ENCODE data around the gene HOTAIR. TPM values are rescaled to one million over a fixed set of nuclear protein-coding genes. Genes with fewer than 3 reads are reported as not detected.

The HOTAIR gene
- total RNA-seq, 4 donors from 2014 or later: 0.31 TPM; not detected in 3

- Histone ChIP-seq H3K4me3 (no peak overlapping the region), H3K27ac (no peak overlapping the region), H3K27me3 (peaks cover 100% of the 10 kb centered on the region), H3K36me3 (no peaks in the 10 kb centered on the region), H3K9me3 (no peaks in the 10 kb centered on the region), H3K4me1 (peaks cover 0 to 32% (median 12%) of the 10 kb centered on the region in 3 donors)
- 15 to 20% methylated on average over 1 to 8 of the region's 12 CpGs for WGBS, 2 donors (ENCODE audit: low coverage in 1 of 2)
- ATAC-seq: no peak
- TF ChIP-seq POLR2A (IDR thresholded peaks at IDR 0.05) (no peak), EP300 (IDR thresholded peaks at IDR 0.05) (no peak), CTCF (IDR thresholded peaks at IDR 0.05) (no peak), POLR2AphosphoS5 (IDR thresholded peaks at IDR 0.05) (no peak)
Measured at GRCh38 chr12:53937099-53937498, 37.7 kb downstream of the HOTAIR start.

- peaks cover 0 to 32% (median 12%) of the 10 kb centered on the region in 3 donors for H3K4me1 ChIP-seq
- H3K27me3 ChIP-seq: peaks cover 100% of the 10 kb centered on the region
- 6 to 8% methylated on average over 38 to 46 of the region's 49 CpGs for WGBS, 2 donors (ENCODE audit: low coverage in 1 of 2)
- H3K27ac ChIP-seq: no peak overlapping the region
- H3K4me3 ChIP-seq: no peak overlapping the region
- no peaks in the 10 kb centered on the region for H3K9me3 ChIP-seq
- TF ChIP-seq POLR2A (IDR thresholded peaks at IDR 0.05): no peak
- TF ChIP-seq POLR2AphosphoS5 (IDR thresholded peaks at IDR 0.05): no peak
- no peaks in the 10 kb centered on the region for H3K36me3 ChIP-seq
- no peak for ATAC-seq
Measured at GRCh38 chr12:53935383-53936341, 39.1 kb downstream of the HOTAIR start.

GRCh38 chr12:53932915-53933314 lies 41.8 kb downstream of the HOTAIR start:
- 24 to 35% methylated on average over 3 to 4 of the region's 4 CpGs for WGBS, 2 donors (ENCODE audit: low coverage in 1 of 2)
- H3K4me3 ChIP-seq: no peak overlapping the region
- H3K27me3 ChIP-seq: peaks cover 100% of the 10 kb centered on the region
- ATAC-seq: no peak
- no peak for TF ChIP-seq EP300 (IDR thresholded peaks at IDR 0.05)
- no peak for TF ChIP-seq POLR2A (IDR thresholded peaks at IDR 0.05)
- TF ChIP-seq POLR2AphosphoS5 (IDR thresholded peaks at IDR 0.05): no peak
- H3K27ac ChIP-seq: no peak overlapping the region
- no peaks in the 10 kb centered on the region for H3K36me3 ChIP-seq
- peaks cover 0 to 11% (median 5%) of the 10 kb centered on the region in 3 donors for H3K4me1 ChIP-seq
- H3K9me3 ChIP-seq: no peaks in the 10 kb centered on the region

- H3K27me3 ChIP-seq: peaks cover 100% of the 10 kb centered on the region
- H3K4me3 ChIP-seq: no peak overlapping the region
- H3K4me1 ChIP-seq: peaks cover 0 to 17% (median 5%) of the 10 kb centered on the region in 3 donors
- no peak for ATAC-seq
- 31 to 41% methylated on average over 4 of the region's 4 CpGs for WGBS, 2 donors (ENCODE audit: low coverage in 1 of 2)
- TF ChIP-seq CTCF (IDR thresholded peaks at IDR 0.05): no peak
- TF ChIP-seq EP300 (IDR thresholded peaks at IDR 0.05): no peak
- no peak for TF ChIP-seq POLR2AphosphoS5 (IDR thresholded peaks at IDR 0.05)
- TF ChIP-seq POLR2A (IDR thresholded peaks at IDR 0.05): no peak
- no peak overlapping the region for H3K27ac ChIP-seq
- H3K9me3 ChIP-seq: no peaks in the 10 kb centered on the region
- H3K36me3 ChIP-seq: no peaks in the 10 kb centered on the region
Measured at GRCh38 chr12:53931844-53932581, 42.7 kb downstream of the HOTAIR start.

GRCh38 chr12:53930591-53931255 lies 44.0 kb downstream of the HOTAIR start:
- ATAC-seq: no peak
- 2 to 5% methylated on average over 27 to 30 of the region's 30 CpGs for WGBS, 2 donors (ENCODE audit: low coverage in 1 of 2)
- Histone ChIP-seq H3K4me1 (peaks cover 0 to 11% (median 4%) of the 10 kb centered on the region in 3 donors), H3K27me3 (peaks cover 100% of the 10 kb centered on the region), H3K4me3 (no peak overlapping the region), H3K27ac (no peak overlapping the region), H3K36me3 (no peaks in the 10 kb centered on the region), H3K9me3 (no peaks in the 10 kb centered on the region)
- TF ChIP-seq EP300 (IDR thresholded peaks at IDR 0.05) (no peak), POLR2A (IDR thresholded peaks at IDR 0.05) (no peak), POLR2AphosphoS5 (IDR thresholded peaks at IDR 0.05) (no peak), CTCF (IDR thresholded peaks at IDR 0.05) (no peak)
